ENCODE results near the gene MEIOSIN.

- TF ChIP-seq POLR2A (IDR thresholded peaks at IDR 0.05), result no peak
- TF ChIP-seq CTCF (IDR thresholded peaks at IDR 0.05), result no peak
Observed at GRCh38 chr19:45774765-45775164, 41.5 kb downstream of the MEIOSIN start.

All from uterus (tissue), 2 donors.